HepG2 (cell line): ENCODE data around the gene NEK7. TPM values are rescaled to one million over a fixed set of nuclear protein-coding genes. Genes with fewer than 3 reads are reported as not detected.

ENCODE experiments used
- ATM ChIP-seq: fragments of 450-650 bp; IDR thresholded peaks from 2 replicates; pipeline ENCODE4 v1.7.1; 2017; ENCODE audit warnings: mild to moderate bottlenecking, borderline replicate concordance
- GABPB1 ChIP-seq: IDR thresholded peaks from 2 replicates; pipeline ENCODE4 v1.6.1; 2016; ENCODE audit warnings: mild to moderate bottlenecking, missing genetic modification reagents, moderate library complexity, missing compliant biosample characterization
- HDAC2 ChIP-seq: sonication (generic); formaldehyde crosslinking; IDR thresholded peaks from 2 replicates; pipeline ENCODE4 v1.4.0; 2020; ENCODE audit warnings: missing genetic modification reagents
- HNRNPL ChIP-seq: fragments of 200-400 bp; formaldehyde crosslinking; IDR thresholded peaks from 2 replicates; pipeline ENCODE4 v1.6.1; 2017; ENCODE audit warnings: mild to moderate bottlenecking, low read depth, low read length
- MATR3 ChIP-seq: sonication (generic); formaldehyde crosslinking; IDR thresholded peaks from 2 replicates; pipeline ENCODE4 v1.4.0; 2020; ENCODE audit warnings: missing genetic modification reagents
- MTA3 ChIP-seq: sonication (generic); formaldehyde crosslinking; IDR thresholded peaks from 2 replicates; pipeline ENCODE4 v1.4.0; 2020; ENCODE audit warnings: missing genetic modification reagents
- POGZ ChIP-seq: sonication (generic); formaldehyde crosslinking; IDR thresholded peaks from 2 replicates; pipeline ENCODE4 v1.4.0; 2020; ENCODE audit warnings: mild to moderate bottlenecking, missing genetic modification reagents
- POLR2AphosphoS2 ChIP-seq: IDR thresholded peaks from 2 replicates; pipeline ENCODE4 v1.6.1; 2011; ENCODE audit warnings: low read depth, low read length, improper control_type of control experiment
- SMYD3 ChIP-seq: sonication (generic); formaldehyde crosslinking; IDR thresholded peaks from 2 replicates; pipeline ENCODE4 v1.8.1; 2023; ENCODE audit warnings: mild to moderate bottlenecking, missing genetic modification reagents
- ZFAT ChIP-seq: sonication (generic); formaldehyde crosslinking; conservative IDR thresholded peaks from 2 replicates; pipeline ENCODE4 v1.8.1; 2023; ENCODE audit warnings: missing genetic modification reagents, inconsistent platforms
- ZNF670 ChIP-seq: sonication (generic); formaldehyde crosslinking; IDR thresholded peaks from 2 replicates; pipeline ENCODE4 v1.8.0; 2022; ENCODE audit warnings: mild to moderate bottlenecking, missing genetic modification reagents, borderline replicate concordance
- ZNF7 ChIP-seq: IDR thresholded peaks from 2 replicates; pipeline ENCODE4 v1.6.1; 2016; ENCODE audit warnings: missing biosample characterization, missing genetic modification reagents
- ZSCAN12 ChIP-seq: sonication (generic); formaldehyde crosslinking; IDR thresholded peaks from 2 replicates; pipeline ENCODE4 v1.9.0; 2021; ENCODE audit warnings: mild to moderate bottlenecking, missing genetic modification reagents
- polyA plus RNA-seq, 8 experiments: library from polyadenylated mRNA; depleted of rRNA in 3 of 8; stranded (reverse) in 7 of 8; unstranded in 1 of 8; fragments of >200 nt; fragmentation: Illumina TruSeq in 4 of 8; extraction: Trizol in 4 of 8; gene quantifications; 2 replicates each; pipeline versions ENCODE4 v1.2.1 to v1.2.3, GENCODE V29; 2011 to 2016; ENCODE audit warnings: low read depth in 4 of 8, missing spikeins in 1 of 8, mixed read lengths in 1 of 8; ENCODE audit not compliant: insufficient read depth in 1 of 8
- total RNA-seq, 5 experiments: library from RNA; depleted of rRNA; stranded (reverse); fragments of >200 nt; fragmentation: Illumina TruSeq; extraction: Trizol; gene quantifications; 2 replicates each; pipeline ENCODE4 v1.2.3, GENCODE V29; 2016; ENCODE audit warnings: low read depth in 1 of 5
- TF ChIP-seq, protein P1 (sequence below): sonication (generic); formaldehyde crosslinking; IDR thresholded peaks from 2 replicates; pipeline ENCODE4 v1.4.0; 2020; ENCODE audit warnings: missing genetic modification reagents
- TF ChIP-seq, protein P2 (sequence below): sonication (generic); formaldehyde crosslinking; conservative IDR thresholded peaks from 2 replicates; pipeline ENCODE4 v1.8.0; 2022; ENCODE audit warnings: low read depth, missing genetic modification reagents
- TF ChIP-seq, protein P3 (sequence below): sonication (generic); formaldehyde crosslinking; conservative IDR thresholded peaks from 2 replicates; pipeline ENCODE4 v1.4.0; 2020; ENCODE audit warnings: missing genetic modification reagents
- TF ChIP-seq, protein P4 (sequence below): sonication (generic); formaldehyde crosslinking; IDR thresholded peaks from 2 replicates; pipeline ENCODE4 v1.4.0; 2020; ENCODE audit warnings: missing genetic modification reagents
- TF ChIP-seq, protein P5 (sequence below): sonication (generic); formaldehyde crosslinking; IDR thresholded peaks from 2 replicates; pipeline ENCODE4 v1.5.1; 2020; ENCODE audit warnings: missing genetic modification reagents, mild to moderate bottlenecking, borderline replicate concordance
- TF ChIP-seq, protein P6 (sequence below): sonication (generic); formaldehyde crosslinking; IDR thresholded peaks from 2 replicates; pipeline ENCODE4 v1.8.1; 2023; ENCODE audit warnings: mild to moderate bottlenecking, missing genetic modification reagents

Gene NEK7
- total and polyA plus RNA-seq, 2 of the 13 experiments (the other 11 are each of a cell fraction or from before 2014, with no cell fraction given), result 18.1 to 19.2 TPM

DNA sequence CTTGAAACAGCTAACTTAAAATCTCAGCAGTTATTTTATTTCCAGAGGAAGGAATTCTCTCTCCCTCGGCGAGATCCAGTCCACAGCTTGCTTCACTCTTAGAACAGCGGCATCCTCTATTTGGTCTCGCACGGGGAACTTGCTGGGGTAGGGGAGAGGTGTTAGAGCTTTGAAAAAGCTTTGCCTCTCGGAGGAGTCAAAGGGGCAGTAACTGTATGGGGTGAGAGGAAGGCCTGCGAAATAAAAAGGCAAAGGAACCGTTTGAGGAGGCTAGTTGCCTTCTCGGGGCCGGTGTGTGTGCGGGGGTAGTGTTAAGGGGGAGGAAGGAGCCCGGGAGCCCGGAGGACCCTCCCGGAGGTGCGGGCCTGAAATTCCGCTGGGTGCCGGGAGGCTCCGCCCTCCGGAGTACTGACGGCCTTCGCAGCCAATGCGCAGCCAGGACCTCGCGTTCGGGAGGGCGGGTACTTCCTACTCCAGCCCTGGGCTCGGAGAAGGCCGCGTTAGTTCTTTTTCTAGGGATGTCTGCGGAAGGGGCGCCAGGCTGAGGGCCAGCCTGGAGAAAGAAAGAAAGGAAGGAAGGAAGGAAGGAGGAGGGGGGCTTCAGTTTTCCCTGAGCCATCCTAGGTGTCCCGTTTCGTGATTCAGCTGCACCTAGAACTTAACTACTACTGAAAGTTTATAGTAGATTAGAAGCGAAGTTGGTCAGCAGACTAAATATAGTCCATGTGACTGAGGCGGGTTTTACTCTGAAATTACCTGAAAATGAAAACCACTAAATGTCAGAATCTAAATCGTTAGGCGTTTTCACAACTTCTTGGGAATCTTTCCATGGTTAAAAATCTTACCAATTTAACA lies 2.2 kb downstream of the NEK7 start (continued):
- TF ChIP-seq, protein P1, sequence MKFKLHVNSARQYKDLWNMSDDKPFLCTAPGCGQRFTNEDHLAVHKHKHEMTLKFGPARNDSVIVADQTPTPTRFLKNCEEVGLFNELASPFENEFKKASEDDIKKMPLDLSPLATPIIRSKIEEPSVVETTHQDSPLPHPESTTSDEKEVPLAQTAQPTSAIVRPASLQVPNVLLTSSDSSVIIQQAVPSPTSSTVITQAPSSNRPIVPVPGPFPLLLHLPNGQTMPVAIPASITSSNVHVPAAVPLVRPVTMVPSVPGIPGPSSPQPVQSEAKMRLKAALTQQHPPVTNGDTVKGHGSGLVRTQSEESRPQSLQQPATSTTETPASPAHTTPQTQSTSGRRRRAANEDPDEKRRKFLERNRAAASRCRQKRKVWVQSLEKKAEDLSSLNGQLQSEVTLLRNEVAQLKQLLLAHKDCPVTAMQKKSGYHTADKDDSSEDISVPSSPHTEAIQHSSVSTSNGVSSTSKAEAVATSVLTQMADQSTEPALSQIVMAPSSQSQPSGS (CRISPR knock-in tag), result no peak
- TF ChIP-seq POGZ (0 out of 2 replicates have a peak, but pooled peaks have one; percentile 28), ZNF7 (CRISPR knock-in tag) (no peak), HDAC2 (CRISPR knock-in tag) (no peak), POLR2AphosphoS2 (no peak), MTA3 (CRISPR knock-in tag) (no peak), MATR3 (no peak), ZNF670 (CRISPR knock-in tag) (no peak), ZFAT (CRISPR knock-in tag) (no peak), GABPB1 (peak; percentile 95), SMYD3 (CRISPR knock-in tag) (no peak), ZSCAN12 (CRISPR knock-in tag) (no peak), HNRNPL (no peak), ATM (no peak)
- TF ChIP-seq, protein P2, sequence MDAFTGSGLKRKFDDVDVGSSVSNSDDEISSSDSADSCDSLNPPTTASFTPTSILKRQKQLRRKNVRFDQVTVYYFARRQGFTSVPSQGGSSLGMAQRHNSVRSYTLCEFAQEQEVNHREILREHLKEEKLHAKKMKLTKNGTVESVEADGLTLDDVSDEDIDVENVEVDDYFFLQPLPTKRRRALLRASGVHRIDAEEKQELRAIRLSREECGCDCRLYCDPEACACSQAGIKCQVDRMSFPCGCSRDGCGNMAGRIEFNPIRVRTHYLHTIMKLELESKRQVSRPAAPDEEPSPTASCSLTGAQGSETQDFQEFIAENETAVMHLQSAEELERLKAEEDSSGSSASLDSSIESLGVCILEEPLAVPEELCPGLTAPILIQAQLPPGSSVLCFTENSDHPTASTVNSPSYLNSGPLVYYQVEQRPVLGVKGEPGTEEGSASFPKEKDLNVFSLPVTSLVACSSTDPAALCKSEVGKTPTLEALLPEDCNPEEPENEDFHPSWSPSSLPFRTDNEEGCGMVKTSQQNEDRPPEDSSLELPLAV (CRISPR knock-in tag), result no peak
- TF ChIP-seq, protein P3, sequence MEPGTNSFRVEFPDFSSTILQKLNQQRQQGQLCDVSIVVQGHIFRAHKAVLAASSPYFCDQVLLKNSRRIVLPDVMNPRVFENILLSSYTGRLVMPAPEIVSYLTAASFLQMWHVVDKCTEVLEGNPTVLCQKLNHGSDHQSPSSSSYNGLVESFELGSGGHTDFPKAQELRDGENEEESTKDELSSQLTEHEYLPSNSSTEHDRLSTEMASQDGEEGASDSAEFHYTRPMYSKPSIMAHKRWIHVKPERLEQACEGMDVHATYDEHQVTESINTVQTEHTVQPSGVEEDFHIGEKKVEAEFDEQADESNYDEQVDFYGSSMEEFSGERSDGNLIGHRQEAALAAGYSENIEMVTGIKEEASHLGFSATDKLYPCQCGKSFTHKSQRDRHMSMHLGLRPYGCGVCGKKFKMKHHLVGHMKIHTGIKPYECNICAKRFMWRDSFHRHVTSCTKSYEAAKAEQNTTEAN, result no peak
- TF ChIP-seq, protein P4, sequence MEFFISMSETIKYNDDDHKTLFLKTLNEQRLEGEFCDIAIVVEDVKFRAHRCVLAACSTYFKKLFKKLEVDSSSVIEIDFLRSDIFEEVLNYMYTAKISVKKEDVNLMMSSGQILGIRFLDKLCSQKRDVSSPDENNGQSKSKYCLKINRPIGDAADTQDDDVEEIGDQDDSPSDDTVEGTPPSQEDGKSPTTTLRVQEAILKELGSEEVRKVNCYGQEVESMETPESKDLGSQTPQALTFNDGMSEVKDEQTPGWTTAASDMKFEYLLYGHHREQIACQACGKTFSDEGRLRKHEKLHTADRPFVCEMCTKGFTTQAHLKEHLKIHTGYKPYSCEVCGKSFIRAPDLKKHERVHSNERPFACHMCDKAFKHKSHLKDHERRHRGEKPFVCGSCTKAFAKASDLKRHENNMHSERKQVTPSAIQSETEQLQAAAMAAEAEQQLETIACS (CRISPR knock-in tag), result no peak
- TF ChIP-seq, protein P5, sequence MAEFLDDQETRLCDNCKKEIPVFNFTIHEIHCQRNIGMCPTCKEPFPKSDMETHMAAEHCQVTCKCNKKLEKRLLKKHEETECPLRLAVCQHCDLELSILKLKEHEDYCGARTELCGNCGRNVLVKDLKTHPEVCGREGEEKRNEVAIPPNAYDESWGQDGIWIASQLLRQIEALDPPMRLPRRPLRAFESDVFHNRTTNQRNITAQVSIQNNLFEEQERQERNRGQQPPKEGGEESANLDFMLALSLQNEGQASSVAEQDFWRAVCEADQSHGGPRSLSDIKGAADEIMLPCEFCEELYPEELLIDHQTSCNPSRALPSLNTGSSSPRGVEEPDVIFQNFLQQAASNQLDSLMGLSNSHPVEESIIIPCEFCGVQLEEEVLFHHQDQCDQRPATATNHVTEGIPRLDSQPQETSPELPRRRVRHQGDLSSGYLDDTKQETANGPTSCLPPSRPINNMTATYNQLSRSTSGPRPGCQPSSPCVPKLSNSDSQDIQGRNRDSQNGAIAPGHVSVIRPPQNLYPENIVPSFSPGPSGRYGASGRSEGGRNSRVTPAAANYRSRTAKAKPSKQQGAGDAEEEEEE (CRISPR knock-in tag), result no peak
- TF ChIP-seq, protein P6, sequence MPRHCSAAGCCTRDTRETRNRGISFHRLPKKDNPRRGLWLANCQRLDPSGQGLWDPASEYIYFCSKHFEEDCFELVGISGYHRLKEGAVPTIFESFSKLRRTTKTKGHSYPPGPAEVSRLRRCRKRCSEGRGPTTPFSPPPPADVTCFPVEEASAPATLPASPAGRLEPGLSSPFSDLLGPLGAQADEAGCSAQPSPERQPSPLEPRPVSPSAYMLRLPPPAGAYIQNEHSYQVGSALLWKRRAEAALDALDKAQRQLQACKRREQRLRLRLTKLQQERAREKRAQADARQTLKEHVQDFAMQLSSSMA (CRISPR knock-in tag), result no peak
